ENCODE data around the gene OPN3.
"Not testable (repeated sequence)": the region's sequence is repeated elsewhere in the genome, so short reads cannot be mapped to it uniquely, and the experiment has no call there.

The OPN3 gene

GRCh38 chr1:241640149-241640866, at the start of gene OPN3, which contains the start of gene CHML:
OPN3 (minus strand) TSS chr1:241640369; CDS start chr1:241640254, 115 bp downstream.
CHML (minus strand) TSS chr1:241640369; CDS start chr1:241635766, 4,603 bp downstream.
- peaks cover 45% of the 10 kb centered on the region for H3K4me1 Mint-ChIP-seq
- no peaks in the 10 kb centered on the region for H3K9me3 Mint-ChIP-seq
- no peaks in the 10 kb centered on the region for H3K27me3 Mint-ChIP-seq
- H3K4me3 Mint-ChIP-seq, result peak within 1 kb of the TSS; percentile 82
- H3K27ac Mint-ChIP-seq, result peak within 1 kb of the TSS; percentile 90
- H3K36me3 Mint-ChIP-seq, result peaks cover 3% of the 10 kb centered on the region

GRCh38 chr1:241688940-241689368, 48.8 kb upstream of the OPN3 start:
- no peak overlapping the region for H3K27ac Mint-ChIP-seq
- H3K27me3 Mint-ChIP-seq, result peaks cover 2% of the 10 kb centered on the region
- no peaks in the 10 kb centered on the region for H3K4me1 Mint-ChIP-seq
- no peaks in the 10 kb centered on the region for H3K9me3 Mint-ChIP-seq
- H3K4me3 Mint-ChIP-seq, result no peak overlapping the region
- peaks cover 4% of the 10 kb centered on the region for H3K36me3 Mint-ChIP-seq

GRCh38 chr1:241684108-241684507, 43.9 kb upstream of the OPN3 start:
- H3K4me3 Mint-ChIP-seq, result no peak overlapping the region
- peaks cover 10% of the 10 kb centered on the region for H3K36me3 Mint-ChIP-seq
- no peak overlapping the region for H3K27ac Mint-ChIP-seq
- H3K4me1 Mint-ChIP-seq, result peaks cover 8% of the 10 kb centered on the region
- H3K27me3 Mint-ChIP-seq, result no peaks in the 10 kb centered on the region
- peaks cover 6% of the 10 kb centered on the region for H3K9me3 Mint-ChIP-seq

GRCh38 chr1:241682921-241683320, 42.8 kb upstream of the OPN3 start:
- H3K36me3 Mint-ChIP-seq, result peaks cover 10% of the 10 kb centered on the region
- peaks cover 6% of the 10 kb centered on the region for H3K9me3 Mint-ChIP-seq
- H3K4me3 Mint-ChIP-seq, result no peak overlapping the region
- H3K4me1 Mint-ChIP-seq, result peaks cover 11% of the 10 kb centered on the region
- H3K27me3 Mint-ChIP-seq, result no peaks in the 10 kb centered on the region
- H3K27ac Mint-ChIP-seq, result no peak overlapping the region

GRCh38 chr1:241681861-241682448, 41.8 kb upstream of the OPN3 start:
- not testable (repeated sequence) for H3K27me3 Mint-ChIP-seq, H3K4me3 Mint-ChIP-seq, H3K36me3 Mint-ChIP-seq, H3K27ac Mint-ChIP-seq, H3K9me3 Mint-ChIP-seq
- peaks cover 18% of the 10 kb centered on the region for H3K4me1 Mint-ChIP-seq

GRCh38 chr1:241679961-241680360, 39.8 kb upstream of the OPN3 start:
- no peak overlapping the region for H3K27ac Mint-ChIP-seq
- H3K4me3 Mint-ChIP-seq, result no peak overlapping the region
- H3K4me1 Mint-ChIP-seq, result peaks cover 35% of the 10 kb centered on the region
- peaks cover 6% of the 10 kb centered on the region for H3K9me3 Mint-ChIP-seq
- peaks cover 10% of the 10 kb centered on the region for H3K36me3 Mint-ChIP-seq
- H3K27me3 Mint-ChIP-seq, result no peaks in the 10 kb centered on the region

- Mint-ChIP-seq H3K4me1 (peaks cover 35% of the 10 kb centered on the region), H3K27ac (no peak overlapping the region), H3K36me3 (peaks cover 10% of the 10 kb centered on the region), H3K27me3 (no peaks in the 10 kb centered on the region), H3K9me3 (peaks cover 6% of the 10 kb centered on the region), H3K4me3 (no peak overlapping the region)
These were observed 39.2 kb upstream of the OPN3 start for GRCh38 chr1:241679404-241679803.

GRCh38 chr1:241678536-241678935, 38.4 kb upstream of the OPN3 start:
- peaks cover 6% of the 10 kb centered on the region for H3K9me3 Mint-ChIP-seq

GRCh38 chr1:241677201-241677600, 37.0 kb upstream of the OPN3 start:
- peak overlapping the region; percentile 73 for H3K4me3 Mint-ChIP-seq
- no peaks in the 10 kb centered on the region for H3K27me3 Mint-ChIP-seq
- H3K4me1 Mint-ChIP-seq, result peaks cover 39% of the 10 kb centered on the region
- H3K27ac Mint-ChIP-seq, result peak overlapping the region; percentile 95
- H3K9me3 Mint-ChIP-seq, result peaks cover 6% of the 10 kb centered on the region
- H3K36me3 Mint-ChIP-seq, result peaks cover 5% of the 10 kb centered on the region

More at GRCh38 chr1:241678536-241678935, 38.4 kb upstream of the OPN3 start:
- H3K4me1 Mint-ChIP-seq, result peaks cover 35% of the 10 kb centered on the region
- no peak overlapping the region for H3K27ac Mint-ChIP-seq
- no peaks in the 10 kb centered on the region for H3K27me3 Mint-ChIP-seq
- peaks cover 10% of the 10 kb centered on the region for H3K36me3 Mint-ChIP-seq
- no peak overlapping the region for H3K4me3 Mint-ChIP-seq

GRCh38 chr1:241675983-241676382, 35.8 kb upstream of the OPN3 start:
- Mint-ChIP-seq H3K27ac (peak overlapping the region; percentile 84), H3K4me1 (peaks cover 47% of the 10 kb centered on the region), H3K36me3 (peaks cover 2% of the 10 kb centered on the region), H3K27me3 (no peaks in the 10 kb centered on the region), H3K4me3 (peak overlapping the region; percentile 42), H3K9me3 (no peaks in the 10 kb centered on the region)

GRCh38 chr1:241674805-241675384, 34.7 kb upstream of the OPN3 start:
- peak overlapping the region; percentile 70 for H3K27ac Mint-ChIP-seq
- no peaks in the 10 kb centered on the region for H3K36me3 Mint-ChIP-seq
- H3K27me3 Mint-ChIP-seq, result no peaks in the 10 kb centered on the region
- H3K4me3 Mint-ChIP-seq, result no peak overlapping the region
- H3K4me1 Mint-ChIP-seq, result peaks cover 47% of the 10 kb centered on the region
- H3K9me3 Mint-ChIP-seq, result no peaks in the 10 kb centered on the region

- Mint-ChIP-seq H3K4me1 (peaks cover 35% of the 10 kb centered on the region), H3K4me3 (no peak overlapping the region), H3K36me3 (peaks cover 2% of the 10 kb centered on the region), H3K27ac (peak overlapping the region; percentile 77), H3K9me3 (no peaks in the 10 kb centered on the region), H3K27me3 (no peaks in the 10 kb centered on the region)
These were observed 32.1 kb upstream of the OPN3 start for GRCh38 chr1:241672301-241672700.

GRCh38 chr1:241666419-241666818, 26.2 kb upstream of the OPN3 start:
- H3K27me3 Mint-ChIP-seq, result no peaks in the 10 kb centered on the region
- no peak overlapping the region for H3K27ac Mint-ChIP-seq
- H3K9me3 Mint-ChIP-seq, result no peaks in the 10 kb centered on the region
- no peak overlapping the region for H3K4me3 Mint-ChIP-seq
- H3K36me3 Mint-ChIP-seq, result peaks cover 4% of the 10 kb centered on the region
- peaks cover 9% of the 10 kb centered on the region for H3K4me1 Mint-ChIP-seq

GRCh38 chr1:241660424-241660972, 20.3 kb upstream of the OPN3 start:
- H3K4me3 Mint-ChIP-seq, result no peak overlapping the region
- no peaks in the 10 kb centered on the region for H3K4me1 Mint-ChIP-seq
- H3K9me3 Mint-ChIP-seq, result peaks cover 5% of the 10 kb centered on the region
- no peak overlapping the region for H3K27ac Mint-ChIP-seq
- peaks cover 3% of the 10 kb centered on the region for H3K36me3 Mint-ChIP-seq
- peaks cover 1% of the 10 kb centered on the region for H3K27me3 Mint-ChIP-seq

GRCh38 chr1:241659016-241659415, 18.8 kb upstream of the OPN3 start:
- H3K36me3 Mint-ChIP-seq, H3K27ac Mint-ChIP-seq, H3K27me3 Mint-ChIP-seq, H3K4me3 Mint-ChIP-seq, H3K4me1 Mint-ChIP-seq, H3K9me3 Mint-ChIP-seq: not testable (repeated sequence)

All from activated naive CD4-positive, alpha-beta T cell treated with anti-CD3 and anti-CD28 coated beads, Interleukin-2, amount 50 U/mL, for 24 hours (primary cell).